ENCODE data around the gene SCAPER.

GRCh38 chr15:76861815-76862397, 43.2 kb downstream of the SCAPER start:
- TF ChIP-seq CTCF (IDR thresholded peaks at IDR 0.05) (no peak), HOXA7 (CRISPR knock-in tag; IDR thresholded peaks at IDR 0.05) (no peak)

Data from A549 (cell line).